HG03159 (cell line): ENCODE measurements around the gene LMBR1.

Source experiments
- ATAC-seq: cut with Tn5 transposase; IDR thresholded peaks from one replicate; pipeline ENCODE4 v1.9.1; 2021; ENCODE audit warnings: mild to moderate bottlenecking, moderate library complexity; ENCODE audit not compliant: unreplicated experiment

Gene LMBR1

GRCh38 chr7:156635529-156636385 is 257.2 kb downstream of the LMBR1 start:
- no peak for ATAC-seq

GRCh38 chr7:156634117-156634516 is 258.9 kb downstream of the LMBR1 start:
- no peak for ATAC-seq

GRCh38 chr7:156629873-156630272 is 263.1 kb downstream of the LMBR1 start:
- ATAC-seq: no peak

GRCh38 chr7:156628562-156628961 is 264.4 kb downstream of the LMBR1 start:
- ATAC-seq: no peak
